ENCODE results near the gene OSM. TPM values are rescaled to one million over a fixed set of nuclear protein-coding genes. Genes with fewer than 3 reads are reported as not detected.

Gene OSM
- total RNA-seq, 1 experiment from 2014 or later = not detected

GRCh38 chr22:30260276-30260675 is 6.4 kb downstream of the OSM start:
- TF ChIP-seq SP1 (IDR thresholded peaks at IDR 0.05; ENCODE audit: low read depth) (no peak), EZH2phosphoT487 (IDR thresholded peaks at IDR 0.05; ENCODE audit: borderline replicate concordance) (no peak), RAD21 (IDR thresholded peaks at IDR 0.05; ENCODE audit: low read depth) (no peak), CBX3 (IDR thresholded peaks at IDR 0.05; ENCODE audit: low read depth) (no peak), CEBPB (IDR thresholded peaks at IDR 0.05; ENCODE audit: low read depth) (no peak), SRF (IDR thresholded peaks at IDR 0.05; ENCODE audit: low read depth) (no peak)
- ATAC-seq = no peak
- Histone ChIP-seq H3K36me3 (ENCODE audit: control insufficient read depth in 1 of 2, insufficient read depth in 2 of 2, low read length in 2 of 2) (no peaks in the 10 kb centered on the region; a peak in 1 of 4 replicates), H3K27ac (ENCODE audit: low read depth, low read length) (no peak overlapping the region), H3K4me2 (ENCODE audit: low read length) (no peak overlapping the region), H3K9me3 (ENCODE audit: control insufficient read depth in 1 of 2, insufficient read depth in 1 of 2, low read depth in 1 of 2, low read length in 2 of 2) (no peaks in the 10 kb centered on the region), H3K9ac (ENCODE audit: low read length) (no peak overlapping the region), H3K9me2 (ENCODE audit: insufficient read depth) (no peaks in the 10 kb centered on the region), H2AFZ (ENCODE audit: low read depth, low read length, poor library complexity, severe bottlenecking) (no peak overlapping the region), H3K4me1 (ENCODE audit: control insufficient read depth in 1 of 2, insufficient read depth in 2 of 2, low read length in 2 of 2) (peaks cover 8 to 51% of the 10 kb centered on the region in 2 experiments), H3K79me2 (ENCODE audit: insufficient read depth, low read length) (peaks cover 25% of the 10 kb centered on the region), H3K4me3 (replicated peaks in 1 of 2; ENCODE audit: low read depth in 1 of 2, low read length in 2 of 2) (no peak overlapping the region), H3K27me3 (ENCODE audit: insufficient read depth, low read length) (no peaks in the 10 kb centered on the region), H4K20me1 (ENCODE audit: insufficient read depth) (no peaks in the 10 kb centered on the region)
- intact Hi-C loops (cut with micrococcal nuclease) = no loop called here
- ChIA-PET CTCF (interaction anchor here (1.9 kb wide), 1 partner anchor 28 kb away, joined by 7 read pairs; no protein-coding TSS in a partner anchor), POLR2A (interaction anchor here (1.2 to 1.4 kb wide), 2 partner anchors 28 to 64 kb away, joined by 3 read pairs; no protein-coding TSS in a partner anchor), RAD21 (ENCODE audit: low non-redundant PET in 1 of 2, low total read pairs in 2 of 2, uncharacterized antibody in 2 of 2, unreplicated experiment in 2 of 2) (no interaction called here)
- BruUV-seq (replicated peaks) = no TSS peak
- DNase-seq (ENCODE audit: low read depth, low spot score) = no peak

GRCh38 chr22:30254314-30254713 is 12.3 kb downstream of the OSM start:
- no TSS peak for BruUV-seq (replicated peaks)
- Histone ChIP-seq H3K9me3 (ENCODE audit: control insufficient read depth in 1 of 2, insufficient read depth in 1 of 2, low read depth in 1 of 2, low read length in 2 of 2) (no peaks in the 10 kb centered on the region), H3K4me2 (ENCODE audit: low read length) (peak overlapping the region; percentile 96), H3K27me3 (ENCODE audit: insufficient read depth, low read length) (no peaks in the 10 kb centered on the region), H3K9me2 (ENCODE audit: insufficient read depth) (no peaks in the 10 kb centered on the region), H3K4me3 (replicated peaks in 1 of 2; ENCODE audit: low read depth in 1 of 2, low read length in 2 of 2) (peak overlapping the region; percentile 73 to 79), H3K79me2 (ENCODE audit: insufficient read depth, low read length) (peaks cover 82% of the 10 kb centered on the region), H3K4me1 (ENCODE audit: control insufficient read depth in 1 of 2, insufficient read depth in 2 of 2, low read length in 2 of 2) (peaks cover 64 to 97% of the 10 kb centered on the region in 2 experiments), H3K36me3 (ENCODE audit: control insufficient read depth in 1 of 2, insufficient read depth in 2 of 2, low read length in 2 of 2) (peaks cover 0 to 14% of the 10 kb centered on the region in 2 experiments; a peak in 1 of 4 replicates), H2AFZ (ENCODE audit: low read depth, low read length, poor library complexity, severe bottlenecking) (no peak overlapping the region), H3K27ac (ENCODE audit: low read depth, low read length) (peak overlapping the region; percentile 90), H3K9ac (ENCODE audit: low read length) (peak overlapping the region; percentile 84), H4K20me1 (ENCODE audit: insufficient read depth) (no peaks in the 10 kb centered on the region)
- CTCF ChIA-PET = interaction anchor here (1.4 to 2.4 kb wide), 3 partner anchors 34 to 146 kb away, joined by 5 to 8 read pairs (median 7); partner anchors contain the start of gene RNF215
- ATAC-seq (no peak), DNase-seq (ENCODE audit: low read depth, low spot score) (no peak)
- POLR2A ChIA-PET = interaction anchor here (1.2 to 2.4 kb wide), 4 partner anchors 9 to 63 kb away, joined by 3 to 22 read pairs (median 4); no protein-coding TSS in a partner anchor
- intact Hi-C loops (cut with micrococcal nuclease) = loop anchor here (2.0 to 5.0 kb wide), 2 partner anchors 57 to 620 kb away; no protein-coding TSS in a partner anchor
- RAD21 ChIA-PET (ENCODE audit: low non-redundant PET in 1 of 2, low total read pairs in 2 of 2, uncharacterized antibody in 2 of 2, unreplicated experiment in 2 of 2) = interaction anchor here (0.6 to 0.8 kb wide), 2 partner anchors 72 to 146 kb away, joined by 3 read pairs; no protein-coding TSS in a partner anchor
- no peak for TF ChIP-seq ELF1 (IDR thresholded peaks at IDR 0.05; ENCODE audit: borderline replicate concordance, low read depth)
- no peak for TF ChIP-seq CBX3 (IDR thresholded peaks at IDR 0.05; ENCODE audit: low read depth)
- TF ChIP-seq RAD21 (IDR thresholded peaks at IDR 0.05; ENCODE audit: low read depth) = no peak
- TF ChIP-seq POLR2AphosphoS5 (IDR thresholded peaks at IDR 0.05; ENCODE audit: low read depth, low read length) = no peak; the same call in 1 of the 2 replicates
- TF ChIP-seq JUND (IDR thresholded peaks at IDR 0.05) = no peak
- TF ChIP-seq SP1 (IDR thresholded peaks at IDR 0.05; ENCODE audit: low read depth) = no peak
- no peak for TF ChIP-seq REST (IDR thresholded peaks at IDR 0.05; ENCODE audit: low read depth)
- no peak for TF ChIP-seq TCF7L2 (IDR thresholded peaks at IDR 0.05; ENCODE audit: borderline replicate concordance, extremely low read depth, insufficient read depth, insufficient read length)
- TF ChIP-seq ZNF274 (IDR thresholded peaks at IDR 0.05; ENCODE audit: low read depth, low read length) = no peak
- TF ChIP-seq ZFX (IDR thresholded peaks at IDR 0.05) = no peak

Data from HCT116 (cell line).